Right lobe of liver (tissue), 6 donors: Measurements from ENCODE around the gene ENTPD2. TPM values are rescaled to one million over a fixed set of nuclear protein-coding genes. Genes with fewer than 3 reads are reported as not detected.
"Not testable (repeated sequence)": the region's sequence is repeated elsewhere in the genome, so short reads cannot be mapped to it uniquely, and the experiment has no call there.

Experiments
- ATAC-seq, 4 donors: fragments of 200-7000 bp; cut with Tn5 transposase; one replicate each; pipeline ENCODE4 v1.9.1; 2020; ENCODE audit warnings: mild to moderate bottlenecking in 4 of 4, moderate library complexity in 4 of 4
- DNase-seq, 3 donors: peaks; one replicate each; pipeline ENCODE4 v3.0.0-alpha.2; 2020
- H3K27ac ChIP-seq, 3 donors: fragments of 200-600 bp; one replicate each; pipeline ENCODE4 v1.8.0; 2022
- H3K27me3 ChIP-seq, 2 donors: fragments of 200-600 bp; one replicate each; pipeline ENCODE4 v1.8.0; 2022
- H3K36me3 ChIP-seq, 4 donors: fragments of 200-600 bp; sonication (generic) in 1 of 4; one replicate each; pipeline versions ENCODE4 v1.5.1 to v1.8.0; 2017 to 2022; ENCODE audit warnings: control low read depth in 1 of 4
- H3K4me1 ChIP-seq, 4 donors: fragments of 200-600 bp; sonication (generic) in 1 of 4; one replicate each; pipeline versions ENCODE4 v1.5.1 to v1.8.0; 2017 to 2022; ENCODE audit warnings: control low read depth in 1 of 4
- H3K4me3 ChIP-seq, 3 donors: fragments of 200-600 bp; one replicate each; pipeline ENCODE4 v1.8.0; 2022
- H3K9me3 ChIP-seq, 4 donors: fragments of 200-600 bp; sonication (generic) in 1 of 4; one replicate each; pipeline versions ENCODE4 v1.5.1 to v1.8.0; 2017 to 2022; ENCODE audit warnings: control low read depth in 1 of 4
- POLR2A ChIP-seq: fragments of 450-650 bp; IDR thresholded peaks from one replicate; pipeline ENCODE4 v1.6.1; 2017; ENCODE audit warnings: antibody characterized with exemption, mild to moderate bottlenecking
- WGBS: methylation state at CpG from one replicate; pipeline ENCODE4 v1.1.6; 2018; ENCODE audit warnings: low coverage, low lambda C conversion rate; ENCODE audit not compliant: insufficient coverage; ENCODE audit errors: missing lambda C conversion rate; 5-methylcytosine and 5-hydroxymethylcytosine counted together
- intact Hi-C, 2 donors: fragments of 100-400 bp; cut with DNase I; formaldehyde crosslinking; loops; one replicate each; pipeline versions ENCODE4 v1.11.2 to v1.14.1; 2022
- total RNA-seq, 6 experiments: library from RNA; depleted of rRNA in 2 of 6; stranded (reverse); fragments of >200 nt in 2 of 6; fragmentation: NEBNext Ultra II Directional in 3 of 6; extraction: Animal tissue kit (Norgen Biotek cat#: 25700) in 3 of 6; gene quantifications; one replicate each; pipeline versions ENCODE4 v1.1.0 to v1.2.4, GENCODE V29; 2016 to 2023
- TF ChIP-seq, protein P1 (sequence below), 4 donors: fragments of 200-600 bp in 3 of 4; fragments of 450-650 bp in 1 of 4; IDR thresholded peaks; one replicate each; pipeline versions ENCODE4 v1.5.1 to v1.8.0; 2016 to 2022; ENCODE audit warnings: antibody characterized with exemption in 4 of 4, mild to moderate bottlenecking in 2 of 4
- donor health status: DM: no; HTN: yes; CAD: no.
- donor health status: DM: no; HTN: no; CAD: no.
- donor health status: DM: no; HTN: no; CAD: no.
- donor health status: DM: no; HTN: yes; CAD: no.
- donor health status: DM: no; HTN: yes; CAD: no.

Gene ENTPD2
- total RNA-seq, 6 experiments from 2014 or later: 0.50 to 2.1 (median 0.80) TPM

DNA sequence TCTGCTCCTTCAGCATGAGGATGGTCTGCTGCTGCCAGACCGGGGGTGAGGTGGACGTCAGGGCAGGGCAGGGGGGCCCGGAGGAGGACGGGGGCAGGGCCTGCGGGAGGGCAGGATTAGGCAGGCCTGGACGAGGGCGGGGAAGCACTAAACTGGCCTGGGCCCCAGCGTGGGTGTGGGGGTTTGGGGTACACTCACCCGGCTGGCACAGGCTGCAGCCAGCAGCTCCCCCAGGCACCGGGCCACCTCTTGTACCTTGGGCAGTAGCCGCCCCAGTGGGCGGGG is 11.0 kb upstream of the ENTPD2 start:
- Histone ChIP-seq H3K4me3 (no peak overlapping the region), H3K27ac (no peak overlapping the region), H3K36me3 (no peaks in the 10 kb centered on the region), H3K4me1 (no peaks in the 10 kb centered on the region), H3K9me3 (no peaks in the 10 kb centered on the region), H3K27me3 (peaks cover 0 to 14% of the 10 kb centered on the region in 2 donors)
- WGBS: 20% methylated on average over 1 of the region's 12 CpGs
- no peak for DNase-seq
- TF ChIP-seq POLR2A: no peak
- TF ChIP-seq, protein P1, sequence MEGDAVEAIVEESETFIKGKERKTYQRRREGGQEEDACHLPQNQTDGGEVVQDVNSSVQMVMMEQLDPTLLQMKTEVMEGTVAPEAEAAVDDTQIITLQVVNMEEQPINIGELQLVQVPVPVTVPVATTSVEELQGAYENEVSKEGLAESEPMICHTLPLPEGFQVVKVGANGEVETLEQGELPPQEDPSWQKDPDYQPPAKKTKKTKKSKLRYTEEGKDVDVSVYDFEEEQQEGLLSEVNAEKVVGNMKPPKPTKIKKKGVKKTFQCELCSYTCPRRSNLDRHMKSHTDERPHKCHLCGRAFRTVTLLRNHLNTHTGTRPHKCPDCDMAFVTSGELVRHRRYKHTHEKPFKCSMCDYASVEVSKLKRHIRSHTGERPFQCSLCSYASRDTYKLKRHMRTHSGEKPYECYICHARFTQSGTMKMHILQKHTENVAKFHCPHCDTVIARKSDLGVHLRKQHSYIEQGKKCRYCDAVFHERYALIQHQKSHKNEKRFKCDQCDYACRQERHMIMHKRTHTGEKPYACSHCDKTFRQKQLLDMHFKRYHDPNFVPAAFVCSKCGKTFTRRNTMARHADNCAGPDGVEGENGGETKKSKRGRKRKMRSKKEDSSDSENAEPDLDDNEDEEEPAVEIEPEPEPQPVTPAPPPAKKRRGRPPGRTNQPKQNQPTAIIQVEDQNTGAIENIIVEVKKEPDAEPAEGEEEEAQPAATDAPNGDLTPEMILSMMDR (IDR thresholded peaks at IDR 0.05): no peak
- intact Hi-C loops: no loop called here
- ATAC-seq: no peak

DNA sequence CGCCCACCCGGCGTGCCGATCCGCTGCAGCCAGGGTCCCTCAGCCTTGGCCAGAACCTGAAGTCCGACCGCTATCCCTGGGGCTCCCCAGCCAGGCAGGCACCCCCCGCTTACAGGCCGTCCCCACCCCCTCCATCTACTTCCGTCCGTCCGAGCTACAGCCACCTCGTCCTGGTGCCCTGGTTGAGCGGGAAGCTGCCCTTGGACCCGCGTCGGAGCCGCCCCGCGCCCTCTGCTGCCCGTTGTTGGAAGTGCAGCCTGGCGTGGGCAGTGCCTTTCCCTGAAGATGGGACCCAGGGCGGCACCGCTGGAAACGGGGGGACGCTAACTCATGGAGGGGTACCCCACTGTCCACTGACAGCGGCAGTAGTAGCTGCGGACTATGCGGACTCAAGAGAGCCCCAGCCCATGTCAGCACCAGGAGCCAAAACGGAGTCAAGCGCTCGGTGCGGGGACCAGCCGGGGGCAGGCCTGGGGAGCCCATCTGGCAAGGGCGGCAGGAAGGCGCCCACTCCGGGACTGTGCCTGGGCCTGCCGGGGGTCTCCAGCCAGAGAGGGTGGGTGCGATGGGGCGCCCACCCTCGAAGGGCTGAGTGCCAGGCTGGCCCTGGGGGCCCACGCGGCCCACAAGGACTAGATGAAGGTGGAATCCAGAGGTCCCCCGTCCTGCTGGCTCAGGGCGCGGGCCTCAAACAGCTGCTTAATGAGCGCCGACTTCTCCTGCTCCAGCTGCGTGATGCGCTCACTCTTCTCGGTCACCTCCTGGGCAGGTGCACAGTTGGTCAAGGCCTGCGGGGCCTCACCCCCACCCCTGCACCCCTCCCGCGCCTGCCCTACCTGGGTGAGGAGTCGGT is 10.4 kb upstream of the ENTPD2 start:
- Histone ChIP-seq H3K27ac (no peak overlapping the region), H3K4me1 (no peaks in the 10 kb centered on the region), H3K4me3 (no peak overlapping the region), H3K27me3 (peaks cover 0 to 8% of the 10 kb centered on the region in 2 donors), H3K36me3 (no peaks in the 10 kb centered on the region), H3K9me3 (no peaks in the 10 kb centered on the region)
- DNase-seq (peak; percentile 70 to 82 (median 77)), ATAC-seq (peak; percentile 73 to 88 (median 82))
- WGBS: 0% methylated on average over 2 of the region's 55 CpGs
- TF ChIP-seq, protein P1 (IDR thresholded peaks at IDR 0.05): peak; percentile 91 to 98 (median 92)
- TF ChIP-seq POLR2A: no peak
- intact Hi-C loops: no loop called here

DNA sequence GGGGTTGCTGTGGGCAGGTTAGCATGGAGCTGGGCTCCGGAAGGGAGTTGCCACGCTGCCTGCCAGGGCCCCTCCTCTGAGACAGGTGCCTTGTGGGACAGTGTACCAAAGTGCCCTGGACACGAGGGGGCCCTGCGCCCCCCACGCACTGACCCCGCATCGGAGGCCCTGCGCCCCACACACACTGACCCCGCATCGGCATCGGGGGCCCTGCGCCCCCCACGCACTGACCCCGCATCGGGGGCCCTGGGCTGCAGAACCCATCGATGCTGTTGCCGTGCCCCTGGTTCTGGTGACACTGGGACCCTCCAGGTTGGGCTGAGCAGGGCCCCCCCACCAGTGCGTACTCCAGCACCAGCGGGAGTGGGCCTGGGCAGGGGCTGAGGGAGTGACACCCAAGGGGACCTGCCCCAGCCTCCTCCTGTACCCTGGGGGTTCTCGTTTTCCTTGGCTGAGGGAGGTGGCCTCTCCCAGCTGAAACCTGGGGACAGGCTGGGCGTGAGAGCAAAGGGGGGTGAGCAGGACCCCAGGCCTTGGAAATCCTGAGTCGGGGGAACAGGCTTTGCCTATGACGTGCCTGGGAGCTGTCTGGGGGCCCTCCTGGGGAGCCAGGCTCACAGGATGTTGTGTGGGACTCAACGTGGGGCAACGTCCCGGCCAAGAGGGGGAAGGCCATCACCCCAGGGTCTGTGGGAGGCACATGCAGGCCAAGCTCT is 9.6 kb upstream of the ENTPD2 start:
- intact Hi-C loops: no loop called here
- ATAC-seq (no peak), DNase-seq (no peak)
- H3K27me3 ChIP-seq: peaks cover 0 to under 1% of the 10 kb centered on the region in 2 donors
- no peaks in the 10 kb centered on the region for H3K4me1 ChIP-seq
- no peaks in the 10 kb centered on the region for H3K9me3 ChIP-seq
- H3K36me3 ChIP-seq: no peaks in the 10 kb centered on the region
- no peak overlapping the region for H3K4me3 ChIP-seq
- no peak overlapping the region for H3K27ac ChIP-seq
- WGBS: no CpG with 5 or more reads among the region's 26 CpGs
- no peak for TF ChIP-seq POLR2A
- TF ChIP-seq, protein P1 (IDR thresholded peaks at IDR 0.05): no peak

DNA sequence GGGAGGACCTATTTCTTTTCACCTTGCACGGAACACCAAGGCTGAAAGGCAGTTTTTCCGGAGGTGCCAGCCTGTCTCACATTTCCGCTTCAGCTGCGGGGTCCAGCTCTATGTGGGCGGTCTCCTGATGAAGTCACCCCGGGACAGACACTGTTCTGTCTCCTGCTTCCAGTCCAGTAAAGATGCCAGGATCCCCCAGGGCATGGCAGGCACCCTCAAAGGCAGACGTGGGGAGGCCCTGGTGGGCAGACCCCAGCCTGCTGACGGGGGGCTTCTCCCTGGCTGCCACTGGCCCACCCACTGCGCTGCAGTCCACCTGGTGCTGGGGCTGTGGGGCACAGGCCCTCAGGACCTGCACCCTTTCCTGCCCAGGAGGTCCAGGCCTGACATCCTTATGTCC is 8.9 kb upstream of the ENTPD2 start:
- ATAC-seq, H3K27me3 ChIP-seq, H3K9me3 ChIP-seq, intact Hi-C loops, DNase-seq, H3K27ac ChIP-seq, H3K36me3 ChIP-seq, H3K4me1 ChIP-seq, H3K4me3 ChIP-seq: not testable (repeated sequence)
- no CpG with 5 or more reads among the region's 9 CpGs for WGBS

DNA sequence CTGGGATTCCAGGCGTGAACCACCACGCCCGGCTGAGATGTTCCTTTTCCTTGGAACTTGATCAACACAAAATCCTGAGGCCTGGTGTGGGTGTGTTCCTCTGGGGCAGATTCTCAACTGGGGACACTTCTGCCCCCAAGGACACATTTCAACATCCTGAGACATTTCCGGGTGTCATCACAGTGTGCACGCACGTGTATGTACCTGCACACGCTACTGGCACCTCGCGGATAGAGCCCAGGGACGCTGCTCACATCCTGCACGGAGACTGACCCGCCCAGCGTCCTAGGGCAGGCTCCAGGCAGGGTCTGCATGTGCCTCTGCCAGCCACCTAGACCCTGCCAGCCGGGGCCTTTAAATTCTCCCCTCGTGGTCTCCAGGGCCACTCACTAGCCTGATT is 8.5 kb upstream of the ENTPD2 start:
- no peak overlapping the region for H3K4me3 ChIP-seq
- no peaks in the 10 kb centered on the region for H3K4me1 ChIP-seq
- 73% methylated on average over 8 of the region's 15 CpGs for WGBS
- DNase-seq: no peak
- no peaks in the 10 kb centered on the region for H3K36me3 ChIP-seq
- no peak for ATAC-seq
- no peak overlapping the region for H3K27ac ChIP-seq
- TF ChIP-seq POLR2A: no peak
- TF ChIP-seq, protein P1 (IDR thresholded peaks at IDR 0.05): no peak
- no peaks in the 10 kb centered on the region for H3K9me3 ChIP-seq
- H3K27me3 ChIP-seq: no peaks in the 10 kb centered on the region
- intact Hi-C loops: no loop called here
